ENCODE results near the gene RPL36A. TPM values are rescaled to one million over a fixed set of nuclear protein-coding genes. Genes with fewer than 3 reads are reported as not detected.

The RPL36A gene
- total RNA-seq, 1 donor from 2014 or later, result 822 TPM

DNA sequence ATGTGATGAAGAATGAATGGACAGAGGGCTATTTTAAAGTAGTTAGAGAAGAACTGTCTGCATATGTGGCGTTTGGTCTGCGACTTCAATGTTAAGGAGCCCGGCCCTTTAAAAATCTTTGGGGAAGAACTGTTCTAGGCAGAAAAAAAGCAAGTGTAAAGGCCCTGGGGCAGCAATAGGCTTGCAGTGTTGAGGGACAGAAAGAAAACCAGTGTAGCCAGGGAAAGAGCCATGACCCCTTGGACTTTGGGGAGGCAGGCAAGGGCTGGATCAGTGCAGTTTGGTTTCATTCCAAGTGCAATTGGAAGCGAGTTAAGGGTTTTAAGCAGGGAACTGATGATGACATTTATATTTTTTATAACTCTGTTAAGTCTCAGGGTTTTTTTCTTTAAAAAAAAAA is 9.0 kb downstream of the RPL36A start:
- Histone ChIP-seq H3K27me3 (no peaks in the 10 kb centered on the region), H3K4me3 (no peak overlapping the region), H3K4me1 (no peaks in the 10 kb centered on the region), H3K27ac (no peak overlapping the region), H3K36me3 (peaks cover 0 to 6% of the 10 kb centered on the region in 2 donors), H3K9me3 (no peaks in the 10 kb centered on the region)
- TF ChIP-seq, protein P1, sequence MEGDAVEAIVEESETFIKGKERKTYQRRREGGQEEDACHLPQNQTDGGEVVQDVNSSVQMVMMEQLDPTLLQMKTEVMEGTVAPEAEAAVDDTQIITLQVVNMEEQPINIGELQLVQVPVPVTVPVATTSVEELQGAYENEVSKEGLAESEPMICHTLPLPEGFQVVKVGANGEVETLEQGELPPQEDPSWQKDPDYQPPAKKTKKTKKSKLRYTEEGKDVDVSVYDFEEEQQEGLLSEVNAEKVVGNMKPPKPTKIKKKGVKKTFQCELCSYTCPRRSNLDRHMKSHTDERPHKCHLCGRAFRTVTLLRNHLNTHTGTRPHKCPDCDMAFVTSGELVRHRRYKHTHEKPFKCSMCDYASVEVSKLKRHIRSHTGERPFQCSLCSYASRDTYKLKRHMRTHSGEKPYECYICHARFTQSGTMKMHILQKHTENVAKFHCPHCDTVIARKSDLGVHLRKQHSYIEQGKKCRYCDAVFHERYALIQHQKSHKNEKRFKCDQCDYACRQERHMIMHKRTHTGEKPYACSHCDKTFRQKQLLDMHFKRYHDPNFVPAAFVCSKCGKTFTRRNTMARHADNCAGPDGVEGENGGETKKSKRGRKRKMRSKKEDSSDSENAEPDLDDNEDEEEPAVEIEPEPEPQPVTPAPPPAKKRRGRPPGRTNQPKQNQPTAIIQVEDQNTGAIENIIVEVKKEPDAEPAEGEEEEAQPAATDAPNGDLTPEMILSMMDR (IDR thresholded peaks at IDR 0.05), result no peak
- intact Hi-C loops (cut with DNase I), result no loop called here
- no peak for DNase-seq (ENCODE audit: low spot score in 2 of 2)

DNA sequence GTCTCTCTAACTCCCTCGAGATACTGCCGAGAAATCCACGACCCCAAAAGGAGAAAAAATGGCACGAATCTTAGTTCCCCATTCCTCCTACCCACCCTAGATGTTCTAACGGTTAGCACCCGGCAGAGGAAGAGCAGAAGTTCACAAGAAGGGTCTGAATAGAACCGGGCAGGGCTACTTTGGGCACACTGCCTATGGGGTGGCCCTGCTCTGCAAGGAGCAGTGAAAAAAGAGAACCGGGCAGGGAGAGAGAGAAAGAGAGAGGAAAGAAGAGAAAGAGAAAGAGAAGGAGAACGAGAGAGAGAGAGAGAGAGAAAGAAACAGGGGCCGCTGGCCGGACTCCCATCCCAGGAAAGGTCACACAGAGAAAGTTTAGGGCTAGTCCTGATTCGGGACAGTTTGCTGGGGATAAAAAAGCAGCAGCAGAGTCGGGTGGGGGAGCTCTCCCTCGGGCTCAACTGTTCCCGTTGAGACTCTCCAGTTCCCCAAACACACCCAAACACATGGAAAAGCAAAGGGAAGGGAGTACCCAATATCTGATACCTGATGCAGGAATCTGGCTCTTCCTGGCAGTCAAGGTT is 16.4 kb downstream of the RPL36A start:
- H3K27ac ChIP-seq, result peak overlapping the region; percentile 82 to 88
- intact Hi-C loops (cut with DNase I), result loop anchor here (5.0 kb wide), 1 partner anchor 60 kb away; the partner anchor contains the start of gene TIMM8A
- TF ChIP-seq, protein P1 (IDR thresholded peaks at IDR 0.05), result no peak
- no peaks in the 10 kb centered on the region for H3K9me3 ChIP-seq
- H3K36me3 ChIP-seq, result peaks cover 0 to under 1% of the 10 kb centered on the region in 2 donors
- DNase-seq (ENCODE audit: low spot score in 2 of 2), result no peak
- H3K4me1 ChIP-seq, result peaks cover 0 to 3% of the 10 kb centered on the region in 2 donors
- peak overlapping the region; percentile 68 to 81 for H3K4me3 ChIP-seq
- H3K27me3 ChIP-seq, result no peaks in the 10 kb centered on the region

DNA sequence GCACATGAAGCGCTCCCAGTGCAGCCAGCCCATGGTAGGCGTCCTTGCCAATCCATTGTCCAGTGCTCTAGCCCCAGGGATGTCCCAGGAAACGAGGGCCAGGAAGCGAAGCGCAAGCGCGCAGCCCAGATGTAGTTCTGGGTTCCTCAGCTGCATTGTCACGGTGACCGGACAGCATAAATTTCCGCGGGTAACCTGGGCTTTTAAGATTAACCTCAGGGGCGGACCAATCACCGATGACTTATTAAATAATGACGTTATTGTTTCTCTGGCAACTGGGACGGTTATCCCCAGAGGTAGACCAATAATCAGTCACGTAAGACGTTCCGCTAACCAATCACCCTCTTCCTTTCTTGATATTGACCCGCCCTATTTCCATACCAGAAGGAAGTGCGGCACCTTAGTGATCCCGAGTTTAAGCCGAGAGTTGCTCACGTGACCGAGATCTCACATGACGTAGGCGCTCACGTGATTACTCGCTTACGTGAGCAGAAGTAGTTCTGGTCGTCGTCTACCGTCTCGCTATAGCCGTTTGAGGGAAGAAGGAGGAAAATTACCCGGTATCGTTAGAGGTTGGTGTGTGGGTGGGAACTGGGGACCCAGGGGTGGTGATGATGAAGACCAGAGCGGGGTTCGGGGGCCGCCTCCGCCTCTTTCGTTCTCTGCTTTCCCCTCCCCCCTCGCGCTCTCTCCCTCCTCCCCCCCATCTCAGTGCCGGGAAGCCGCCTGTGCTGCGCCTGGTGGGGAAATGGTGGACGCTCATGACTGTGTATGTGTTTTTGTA is 17.1 kb downstream of the RPL36A start, which contains the start of the genes GLA and HNRNPH2:
Gene GLA, minus strand, starts transcription at position 178 of the 784 bp plus-strand sequence. Its CDS starts 22 bp downstream, at position 156.
Gene HNRNPH2, plus strand, starts transcription at position 475 of the 784 bp plus-strand sequence. CDS start 3,767 bp downstream, outside the sequence.
- Histone ChIP-seq H3K27ac (peak within 1 kb of the TSS; percentile 92 to 93), H3K4me3 (peak within 1 kb of the TSS; percentile 68 to 81), H3K36me3 (peaks cover 0 to 5% of the 10 kb centered on the region in 2 donors), H3K4me1 (peaks cover 0 to 3% of the 10 kb centered on the region in 2 donors), H3K9me3 (no peaks in the 10 kb centered on the region), H3K27me3 (no peaks in the 10 kb centered on the region)
- TF ChIP-seq, protein P1 (IDR thresholded peaks at IDR 0.05), result no peak
- DNase-seq (ENCODE audit: low spot score in 2 of 2), result peak; percentile 84 to 96
- intact Hi-C loops (cut with DNase I), result loop anchor here (2.0 to 5.0 kb wide), 3 partner anchors 61 to 749 kb away; partner anchors contain the start of genes ARMCX1 and TIMM8A

DNA sequence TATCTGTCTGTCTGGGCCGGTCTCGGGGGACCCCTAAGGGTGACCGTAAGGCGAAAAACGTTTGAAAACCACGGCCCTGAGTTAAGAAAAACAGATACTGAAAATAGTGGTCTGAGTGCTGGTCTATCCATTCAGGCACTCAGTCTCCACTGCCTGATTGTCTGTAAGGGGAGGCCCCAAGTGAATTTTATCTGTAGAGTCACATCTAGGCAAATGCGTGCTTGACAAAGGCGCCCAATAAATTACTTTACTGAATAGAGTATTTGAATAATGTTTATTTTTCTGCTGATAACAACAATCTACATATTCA is 17.7 kb downstream of the RPL36A start:
- Histone ChIP-seq H3K4me3 (peak overlapping the region; percentile 68), H3K4me1 (peaks cover 0 to 3% of the 10 kb centered on the region in 2 donors), H3K27me3 (no peaks in the 10 kb centered on the region), H3K36me3 (peaks cover 0 to 5% of the 10 kb centered on the region in 2 donors), H3K9me3 (no peaks in the 10 kb centered on the region), H3K27ac (peak overlapping the region; percentile 92 to 93)
- no peak for DNase-seq (ENCODE audit: low spot score in 2 of 2)
- TF ChIP-seq, protein P1 (IDR thresholded peaks at IDR 0.05), result peak in 1 of 3 experiments; percentile 13
- intact Hi-C loops (cut with DNase I), result loop anchor here (2.0 to 5.0 kb wide), 3 partner anchors 61 to 748 kb away; partner anchors contain the start of genes ARMCX1 and TIMM8A

DNA sequence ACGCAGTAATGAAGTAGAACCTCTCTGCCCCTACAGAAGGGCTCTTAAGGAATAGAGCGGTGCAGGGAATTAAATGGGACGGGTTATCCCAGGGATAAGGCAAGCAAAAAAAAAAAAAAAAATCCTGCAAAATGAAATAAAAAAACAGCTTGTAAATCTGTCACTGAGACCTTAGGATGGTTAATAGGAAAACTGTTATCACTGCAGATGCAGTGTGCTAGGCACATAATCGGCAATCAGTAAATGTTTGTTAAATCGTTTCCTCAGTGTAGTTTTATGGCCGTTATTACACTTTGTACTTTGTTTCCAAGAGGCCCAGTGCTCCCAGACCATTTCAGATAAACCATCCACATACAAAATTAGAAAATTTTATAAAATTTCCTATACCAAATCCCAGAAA is 18.2 kb downstream of the RPL36A start:
- Histone ChIP-seq H3K27me3 (no peaks in the 10 kb centered on the region), H3K4me3 (peak overlapping the region; percentile 68), H3K36me3 (peaks cover 0 to 5% of the 10 kb centered on the region in 2 donors), H3K4me1 (peaks cover 0 to 3% of the 10 kb centered on the region in 2 donors), H3K9me3 (no peaks in the 10 kb centered on the region), H3K27ac (peak overlapping the region; percentile 92 to 93)
- intact Hi-C loops (cut with DNase I), result loop anchor here (1.0 to 5.0 kb wide), 4 partner anchors 9 to 748 kb away; partner anchors contain the start of genes ARMCX1 and TIMM8A
- TF ChIP-seq, protein P1 (IDR thresholded peaks at IDR 0.05), result no peak
- DNase-seq (ENCODE audit: low spot score in 2 of 2), result no peak
